HepG2 (cell line): ENCODE data around the gene ELF1. TPM values are rescaled to one million over a fixed set of nuclear protein-coding genes. Genes with fewer than 3 reads are reported as not detected.
A peak's percentile ranks its signal among the peaks of the same experiment; 100 is the strongest.

ENCODE experiments used
- ATAC-seq: fragments of 200-7000 bp; cut with Tn5 transposase; 3 replicates; pipeline ENCODE4 v1.9.1; 2020; ENCODE audit warnings: mild to moderate bottlenecking, moderate library complexity
- BruUV-seq: library from RNA; stranded (reverse); fragments of 400-500 nt; replicated peaks from 2 replicates; lab custom pipeline; 2021; lab: Mats Ljungman, UMichigan
- CTCF ChIA-PET: fragments of 300-600 bp; formaldehyde crosslinking; extraction: SDS; loops from one replicate; lab custom pipeline; 2021; ENCODE audit warnings: low total read pairs, inconsistent platforms, low intra/inter-chr PET ratio; lab: Yijun Ruan, JAX
- POLR2A ChIA-PET: fragments of 350-600 bp; sonication (Branson Sonifier 250); formaldehyde crosslinking; loops from one replicate; lab custom pipeline; 2020; ENCODE audit warnings: antibody characterized with exemption, inconsistent platforms; lab: Yijun Ruan, JAX
- DNase-seq: peaks from one replicate; pipeline ENCODE4 v3.0.0-alpha.2; 2015; ENCODE audit warnings: low spot score
- FAIRE-seq: peaks from 3 replicates; lab custom pipeline; 2011; peaks lifted over from hg19 to GRCh38; lab: Jason Lieb, UNC
- H2AFZ ChIP-seq: one replicate; pipeline ENCODE4 v1.6.1; 2011; ENCODE audit warnings: low read length, inconsistent platforms
- H3K27ac ChIP-seq: fragments of 300-600 bp; 3 replicates; pipeline ENCODE4 v1.8.0; 2011; ENCODE audit warnings: mixed run types, mild to moderate bottlenecking, mixed read lengths, low read length, inconsistent platforms; ENCODE audit not compliant: insufficient read depth; ENCODE audit errors: extremely low read length
- H3K27me3 ChIP-seq, 2 experiments: fragments of 200-600 bp in 1 of 2; 2 replicates in 1 of 2; 3 replicates in 1 of 2; pipeline versions ENCODE4 v1.6.0 to v1.8.0; 2011; ENCODE audit warnings: low read length in 2 of 2, mild to moderate bottlenecking in 2 of 2, moderate library complexity in 2 of 2, inconsistent platforms in 1 of 2; ENCODE audit not compliant: insufficient read depth in 2 of 2, control insufficient read depth in 1 of 2
- H3K36me3 ChIP-seq, 2 experiments: fragments of 200-600 bp in 1 of 2; replicated peaks in 1 of 2; 2 replicates in 1 of 2; 3 replicates in 1 of 2; pipeline versions ENCODE4 v1.5.1 to v1.8.0; 2011; ENCODE audit warnings: low read length in 2 of 2, inconsistent platforms in 1 of 2; ENCODE audit not compliant: insufficient read depth in 2 of 2, control insufficient read depth in 1 of 2
- H3K4me1 ChIP-seq: 2 replicates; pipeline ENCODE4 v1.5.1; 2012; ENCODE audit warnings: low read length, inconsistent platforms; ENCODE audit not compliant: insufficient read depth
- H3K4me2 ChIP-seq: 2 replicates; pipeline ENCODE4 v1.6.0; 2011; ENCODE audit warnings: low read depth, low read length, inconsistent platforms
- H3K4me3 ChIP-seq, 3 experiments: fragments of 200-600 bp in 1 of 3; sonication (generic), shearing (Covaris generic) in 1 of 3; replicated peaks in 1 of 3; 2 replicates each; pipeline ENCODE4 v1.5.1; 2011 to 2016; ENCODE audit warnings: low read length in 3 of 3, inconsistent platforms in 2 of 3, low read depth in 2 of 3, mild to moderate bottlenecking in 2 of 3, control low read depth in 1 of 3, mixed read lengths in 1 of 3; ENCODE audit not compliant: insufficient read depth in 1 of 3
- H3K79me2 ChIP-seq: one replicate; pipeline ENCODE4 v1.6.1; 2011; ENCODE audit warnings: low read length, inconsistent platforms; ENCODE audit not compliant: insufficient read depth
- H3K9ac ChIP-seq: 2 replicates; pipeline ENCODE4 v1.6.0; 2011; ENCODE audit warnings: mild to moderate bottlenecking, low read depth, low read length, inconsistent platforms; ENCODE audit not compliant: insufficient read depth
- H3K9me3 ChIP-seq: 2 replicates; pipeline ENCODE4 v1.5.1; 2012; ENCODE audit warnings: mild to moderate bottlenecking, low read length
- H4K20me1 ChIP-seq: 2 replicates; pipeline ENCODE4 v1.6.0; 2011; ENCODE audit warnings: inconsistent platforms, mild to moderate bottlenecking, low read length, moderate library complexity; ENCODE audit not compliant: insufficient read depth
- ZNF770 ChIP-seq: sonication (generic); formaldehyde crosslinking; IDR thresholded peaks from 2 replicates; pipeline ENCODE4 v1.5.0; 2020; ENCODE audit warnings: mild to moderate bottlenecking, missing genetic modification reagents
- ZSCAN9 ChIP-seq: IDR thresholded peaks from 2 replicates; pipeline ENCODE4 v1.6.1; 2016; ENCODE audit warnings: borderline replicate concordance
- WGBS: methylation state at CpG from one replicate; pipeline ENCODE4 v1.1.6; 2017; ENCODE audit warnings: low lambda C conversion rate; 5-methylcytosine and 5-hydroxymethylcytosine counted together
- in situ Hi-C: cut with HindIII; loops from 2 replicates; pipeline ENCODE4 v1.10.0; 2017; ENCODE audit warnings: low pct_unique_long_range_greater_than_20kb; ENCODE audit not compliant: extremely low pct_ligation_motif_present
- intact Hi-C: fragments of 100-400 bp; cut with micrococcal nuclease; formaldehyde crosslinking; loops from one replicate; pipeline ENCODE4 v1.10.0; 2022; ENCODE audit not compliant: unreplicated experiment
- polyA plus RNA-seq, 8 experiments: library from polyadenylated mRNA; depleted of rRNA in 3 of 8; stranded (reverse) in 7 of 8; unstranded in 1 of 8; fragments of >200 nt; fragmentation: Illumina TruSeq in 4 of 8; extraction: Trizol in 4 of 8; gene quantifications; 2 replicates each; pipeline versions ENCODE4 v1.2.1 to v1.2.3, GENCODE V29; 2011 to 2016; ENCODE audit warnings: low read depth in 4 of 8, missing spikeins in 1 of 8, mixed read lengths in 1 of 8; ENCODE audit not compliant: insufficient read depth in 1 of 8
- total RNA-seq, 5 experiments: library from RNA; depleted of rRNA; stranded (reverse); fragments of >200 nt; fragmentation: Illumina TruSeq; extraction: Trizol; gene quantifications; 2 replicates each; pipeline ENCODE4 v1.2.3, GENCODE V29; 2016; ENCODE audit warnings: low read depth in 1 of 5

Gene ELF1
- total and polyA plus RNA-seq, 2 of the 13 experiments (the other 11 are each of a cell fraction or from before 2014, with no cell fraction given): 24.6 to 71.5 TPM

- H3K9me3 ChIP-seq: no peaks in the 10 kb centered on the region
- BruUV-seq: no TSS peak
- in situ Hi-C loops: no loop called here
- intact Hi-C loops: no loop called here
- peaks cover 93% of the 10 kb centered on the region for H3K79me2 ChIP-seq
- peaks cover 3 to 6% of the 10 kb centered on the region in 2 experiments; a peak in 3 of 5 replicates for H3K36me3 ChIP-seq
- peak overlapping the region; percentile 32 for H3K27ac ChIP-seq
- ChIA-PET CTCF (no interaction called here), POLR2A (no interaction called here)
- DNase-seq (no peak), FAIRE-seq (no peak), ATAC-seq (no peak)
- peak overlapping the region; percentile 57 for H3K4me2 ChIP-seq
- H3K9ac ChIP-seq: no peak overlapping the region; the same call in 1 of the 2 replicates
- H4K20me1 ChIP-seq: no peaks in the 10 kb centered on the region; the same call in 1 of the 2 replicates
- H2AFZ ChIP-seq: no peak overlapping the region
- no peaks in the 10 kb centered on the region for H3K27me3 ChIP-seq
- TF ChIP-seq ZSCAN9 (no peak), ZNF770 (CRISPR knock-in tag) (0 out of 2 replicates have a peak, but pooled peaks have one; percentile 7)
- H3K4me3 ChIP-seq: peak overlapping the region in 2 of 3 experiments; percentile 6 to 27; a peak in 2 of 6 replicates
- WGBS: 71% methylated on average over 3 of the region's 3 CpGs
- peaks cover 53% of the 10 kb centered on the region for H3K4me1 ChIP-seq
Observed at GRCh38 chr13:40984668-40985366, 34.3 kb downstream of the ELF1 start.
